WI38 (cell line): ENCODE measurements around the gene GRHPR.
"Not testable (repeated sequence)": the region's sequence is repeated elsewhere in the genome, so short reads cannot be mapped to it uniquely, and the experiment has no call there.

Experiments
- H3K4me3 ChIP-seq: 2 replicates; pipeline ENCODE4 v1.5.1; 2011; ENCODE audit warnings: low read depth, mild to moderate bottlenecking, control low read depth, low read length
- CTCF ChIP-seq: IDR thresholded peaks from 2 replicates; pipeline ENCODE4 v1.5.1; 2012; ENCODE audit warnings: low read depth, mild to moderate bottlenecking, control low read depth, low read length

GRHPR gene

GRCh38 chr9:37464006-37464405 is 41.5 kb downstream of the GRHPR start:
- TF ChIP-seq CTCF: no peak
- H3K4me3 ChIP-seq: peak overlapping the region; percentile 91

DNA sequence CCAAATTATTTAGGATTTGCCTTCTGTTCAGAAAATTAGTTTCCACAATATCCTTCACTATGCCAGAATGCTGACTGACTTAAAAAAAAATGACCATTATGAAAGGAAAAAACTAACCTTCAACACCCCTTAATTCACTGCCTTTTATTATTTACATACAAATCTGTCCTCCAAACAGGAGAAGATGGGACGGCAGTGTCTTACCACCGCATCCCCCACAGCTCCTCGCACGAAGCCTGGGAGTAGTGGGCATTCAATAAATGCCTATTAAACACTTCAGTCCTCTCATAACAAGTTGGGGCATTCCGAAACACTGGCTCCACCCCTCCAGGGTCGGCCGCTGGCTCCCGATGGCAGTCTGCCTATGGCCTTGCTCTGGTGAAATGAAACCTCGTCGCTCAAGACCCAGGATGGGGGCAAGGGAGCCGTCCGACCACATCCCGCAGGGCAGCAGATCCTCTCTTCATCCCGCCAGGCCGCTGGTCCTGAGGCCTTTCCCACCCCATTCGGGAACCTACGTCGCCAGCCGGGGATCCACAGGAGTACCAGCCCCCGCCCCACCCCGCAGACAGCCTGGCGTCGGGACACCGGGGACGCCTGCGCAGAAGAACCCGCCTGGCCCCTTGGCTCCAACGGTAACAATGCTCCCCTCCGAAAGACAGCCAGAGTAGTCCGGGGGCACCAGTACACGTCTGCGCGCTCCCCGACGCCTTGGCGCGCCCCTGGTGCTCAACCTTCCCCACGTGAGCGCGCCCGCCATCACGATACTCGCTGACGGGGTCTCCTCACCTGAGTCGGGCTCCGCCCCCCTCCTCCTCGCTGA is 42.1 kb downstream of the GRHPR start:
- no peak for TF ChIP-seq CTCF
- H3K4me3 ChIP-seq: peak overlapping the region; percentile 91

GRCh38 chr9:37465249-37466036 is 42.9 kb downstream of the GRHPR start, which contains the start of gene ZBTB5:
Gene ZBTB5 (minus strand): TSS chr9:37465450. CDS start chr9:37442551, 22,899 bp downstream.
- TF ChIP-seq CTCF: no peak
- H3K4me3 ChIP-seq: peak within 1 kb of the TSS; percentile 91

GRCh38 chr9:37466037-37466709 is 43.7 kb downstream of the GRHPR start:
- H3K4me3 ChIP-seq: peak overlapping the region; percentile 61
- TF ChIP-seq CTCF: no peak

GRCh38 chr9:37467530-37467929 is 45.0 kb downstream of the GRHPR start:
- H3K4me3 ChIP-seq: not testable (repeated sequence)

GRCh38 chr9:37468620-37469019 is 46.1 kb downstream of the GRHPR start:
- TF ChIP-seq CTCF: no peak
- no peak overlapping the region for H3K4me3 ChIP-seq

DNA sequence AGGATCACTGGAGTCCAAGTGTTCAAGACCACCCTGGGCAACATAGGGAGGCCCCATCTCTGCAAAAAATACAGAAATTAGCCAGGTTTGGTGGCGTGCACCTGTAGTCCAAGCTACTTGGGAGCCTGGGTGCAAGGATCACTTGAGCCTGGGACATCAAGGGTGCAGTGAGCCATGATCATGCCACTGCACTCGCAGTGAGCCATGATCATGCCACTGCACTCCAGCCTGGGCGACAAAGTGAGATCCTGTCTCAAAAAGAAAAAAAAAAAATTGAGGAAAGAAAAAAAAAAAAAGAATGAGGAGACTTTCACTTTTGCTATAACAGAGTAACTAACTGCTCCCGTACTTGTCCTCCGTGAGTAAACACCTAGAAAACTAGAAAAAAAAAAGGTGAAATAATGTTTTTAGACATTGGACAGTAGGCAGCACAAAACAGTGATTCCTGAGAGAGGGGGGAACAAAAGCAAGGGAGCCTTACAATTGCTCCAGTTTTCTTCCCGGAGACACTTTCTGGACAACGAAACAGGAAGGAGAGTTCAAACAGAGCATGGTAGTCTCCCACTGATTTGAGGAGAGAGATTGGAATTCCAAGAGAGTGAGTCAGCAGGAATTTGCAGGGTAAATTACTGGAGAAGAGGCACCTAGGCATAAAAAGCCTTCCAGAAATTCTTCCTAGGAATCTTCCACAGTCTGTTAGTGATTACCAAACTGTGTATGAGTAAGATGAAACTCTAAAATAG is 49.6 kb downstream of the GRHPR start:
- peak overlapping the region; percentile 55 for H3K4me3 ChIP-seq
- no peak for TF ChIP-seq CTCF

DNA sequence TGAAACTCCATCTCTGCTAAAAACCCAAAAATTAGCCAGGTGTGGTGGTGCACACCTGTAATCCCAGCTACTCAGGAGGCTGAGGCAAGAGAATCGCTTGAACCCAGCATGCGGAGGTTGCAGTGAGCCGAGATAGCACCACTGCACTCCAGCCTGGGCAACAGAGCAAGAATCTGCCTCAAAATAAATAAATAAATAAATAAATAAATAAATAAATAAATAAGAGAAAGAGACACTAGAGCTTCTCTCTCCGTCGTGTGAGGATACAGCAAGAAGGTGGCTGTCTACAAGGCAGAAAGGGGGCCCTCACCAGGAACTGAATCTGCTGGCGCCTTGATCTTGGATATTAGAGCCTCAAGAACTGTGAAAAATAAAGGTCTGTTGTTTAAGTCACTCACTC is 51.5 kb downstream of the GRHPR start:
- H3K4me3 ChIP-seq: not testable (repeated sequence)
